Panc1 (cell line): ENCODE measurements around the gene AIMP2. TPM values are rescaled to one million over a fixed set of nuclear protein-coding genes. Genes with fewer than 3 reads are reported as not detected.
"Not testable (repeated sequence)": the region's sequence is repeated elsewhere in the genome, so short reads cannot be mapped to it uniquely, and the experiment has no call there.

ENCODE experiments used
- ATAC-seq: fragments of 200-7000 bp; cut with Tn5 transposase; 2 replicates; pipeline ENCODE4 v1.9.1; 2020; ENCODE audit warnings: mild to moderate bottlenecking, moderate library complexity
- Bru-seq: library from RNA; stranded (reverse); fragments of 400-500 nt; gene quantifications from one replicate; lab custom pipeline; 2021; lab: Mats Ljungman, UMichigan
- BruChase-seq, 2 experiments: library from RNA; stranded (reverse); fragments of 400-500 nt; gene quantifications; one replicate each; lab custom pipeline; 2021; lab: Mats Ljungman, UMichigan
- BruUV-seq: library from RNA; stranded (reverse); fragments of 400-500 nt; replicated peaks from 2 replicates; lab custom pipeline; 2021; lab: Mats Ljungman, UMichigan
- CTCF ChIA-PET: fragments of 300-600 bp; sonication (Branson Sonifier 250); formaldehyde crosslinking; loops from one replicate; lab custom pipeline; 2022; ENCODE audit warnings: antibody characterized with exemption; lab: Charles Lee
- POLR2A ChIA-PET: fragments of 300-600 bp; sonication (Branson Sonifier 250); formaldehyde crosslinking; loops from one replicate; lab custom pipeline; 2022; ENCODE audit warnings: antibody characterized with exemption; lab: Charles Lee
- DNase-seq: peaks from one replicate; pipeline ENCODE4 v3.0.0-alpha.2; 2010; ENCODE audit warnings: low read depth, low spot score
- H3K27ac ChIP-seq: 2 replicates; pipeline ENCODE4 v1.5.1; 2011; ENCODE audit warnings: mild to moderate bottlenecking, low read length, inconsistent platforms
- H3K27me3 ChIP-seq: fragments of 200-500 bp; sonication (Bioruptor generic); 2 replicates; pipeline ENCODE4 v1.6.0; 2014; ENCODE audit warnings: low read length, inconsistent platforms; ENCODE audit not compliant: control insufficient read depth, insufficient read depth
- H3K36me3 ChIP-seq: fragments of 200-500 bp; sonication (Bioruptor generic); 2 replicates; pipeline ENCODE4 v1.5.1; 2014; ENCODE audit warnings: inconsistent platforms, mild to moderate bottlenecking, low read length, moderate library complexity; ENCODE audit not compliant: control insufficient read depth, insufficient read depth
- H3K4me1 ChIP-seq: 2 replicates; pipeline ENCODE4 v1.5.1; 2011; ENCODE audit warnings: inconsistent platforms, mild to moderate bottlenecking, low read length, moderate library complexity; ENCODE audit not compliant: control insufficient read depth, insufficient read depth
- H3K4me3 ChIP-seq, 2 experiments: 2 replicates each; pipeline ENCODE4 v1.5.1; 2011 to 2012; ENCODE audit warnings: low read depth in 2 of 2, low read length in 2 of 2, mild to moderate bottlenecking in 2 of 2, inconsistent platforms in 1 of 2, moderate library complexity in 1 of 2
- H3K9me3 ChIP-seq: fragments of 200-500 bp; sonication (Bioruptor generic); 2 replicates; pipeline ENCODE4 v1.5.1; 2014; ENCODE audit warnings: low read depth, mild to moderate bottlenecking, inconsistent platforms, low read length, moderate library complexity; ENCODE audit not compliant: control insufficient read depth, insufficient read depth
- CTCF ChIP-seq: fragments of 450-650 bp; IDR thresholded peaks from 2 replicates; pipeline ENCODE4 v1.5.1; 2017; ENCODE audit warnings: mild to moderate bottlenecking
- POLR2AphosphoS5 ChIP-seq: IDR thresholded peaks from 2 replicates; pipeline ENCODE4 v1.6.1; 2012; ENCODE audit warnings: mild to moderate bottlenecking, low read depth, low read length, moderate library complexity
- SIN3A ChIP-seq: IDR thresholded peaks from 2 replicates; pipeline ENCODE4 v1.6.1; 2012; ENCODE audit warnings: low read depth, mild to moderate bottlenecking, low read length, moderate library complexity, borderline replicate concordance; ENCODE audit not compliant: insufficient read depth
- TCF7L2 ChIP-seq: IDR thresholded peaks from 2 replicates; pipeline ENCODE4 v1.6.1; 2011; ENCODE audit warnings: mild to moderate bottlenecking, low read depth, low read length, inconsistent platforms
- in situ Hi-C: cut with HindIII; loops from 2 replicates; pipeline ENCODE4 v1.10.0; 2016; ENCODE audit warnings: low sequenced_read_pairs, low pct_unique_long_range_greater_than_20kb
- intact Hi-C: fragments of 100-400 bp; cut with micrococcal nuclease; formaldehyde crosslinking; loops from one replicate; pipeline ENCODE4 v1.10.0; 2022; ENCODE audit not compliant: unreplicated experiment
- long read RNA-seq: library from polyadenylated mRNA; unstranded; transcript quantifications from one replicate; pipeline ENCODE4 v2.0.0, GENCODE V29; 2021; ENCODE audit not compliant: unreplicated experiment
- polyA plus RNA-seq: library from polyadenylated mRNA; unstranded; fragments of >200 nt; gene quantifications from one replicate; pipeline ENCODE4 v1.2.1, GENCODE V29; 2012; ENCODE audit warnings: missing spikeins; ENCODE audit not compliant: insufficient read length
- total RNA-seq: library from RNA; stranded (reverse); gene quantifications from one replicate; pipeline ENCODE4 v1.2.1, GENCODE V29; 2021; ENCODE audit not compliant: unreplicated experiment
- TF ChIP-seq, protein P1 (sequence below), 2 experiments: IDR thresholded peaks; 2 replicates each; pipeline ENCODE4 v1.6.1; 2011 to 2012; ENCODE audit warnings: low read depth in 2 of 2, control low read depth in 1 of 2, low read length in 1 of 2, mild to moderate bottlenecking in 1 of 2, moderate library complexity in 1 of 2; ENCODE audit not compliant: insufficient read depth in 1 of 2

Gene AIMP2
- 126 TPM for total RNA-seq
- polyA plus RNA-seq = 87.7 TPM
- percentile 92 among the genes with signal in this experiment for Bru-seq, nascent RNA
- BruChase-seq, experiment 1, labeled RNA remaining after a 2-hour chase = percentile 84 among the genes with signal in this experiment
- BruChase-seq, experiment 2, labeled RNA remaining after a 6-hour chase = percentile 91 among the genes with signal in this experiment
- long read RNA-seq, transcript AIMP2-201 (4 exons, 1,225 nt) = major isoform, 125 of 160 reads
- long read RNA-seq, partial matches to known transcripts = 10 of 160 reads
- long read RNA-seq, other reads (novel, unspliced or antisense) = 23 of 160 reads

DNA sequence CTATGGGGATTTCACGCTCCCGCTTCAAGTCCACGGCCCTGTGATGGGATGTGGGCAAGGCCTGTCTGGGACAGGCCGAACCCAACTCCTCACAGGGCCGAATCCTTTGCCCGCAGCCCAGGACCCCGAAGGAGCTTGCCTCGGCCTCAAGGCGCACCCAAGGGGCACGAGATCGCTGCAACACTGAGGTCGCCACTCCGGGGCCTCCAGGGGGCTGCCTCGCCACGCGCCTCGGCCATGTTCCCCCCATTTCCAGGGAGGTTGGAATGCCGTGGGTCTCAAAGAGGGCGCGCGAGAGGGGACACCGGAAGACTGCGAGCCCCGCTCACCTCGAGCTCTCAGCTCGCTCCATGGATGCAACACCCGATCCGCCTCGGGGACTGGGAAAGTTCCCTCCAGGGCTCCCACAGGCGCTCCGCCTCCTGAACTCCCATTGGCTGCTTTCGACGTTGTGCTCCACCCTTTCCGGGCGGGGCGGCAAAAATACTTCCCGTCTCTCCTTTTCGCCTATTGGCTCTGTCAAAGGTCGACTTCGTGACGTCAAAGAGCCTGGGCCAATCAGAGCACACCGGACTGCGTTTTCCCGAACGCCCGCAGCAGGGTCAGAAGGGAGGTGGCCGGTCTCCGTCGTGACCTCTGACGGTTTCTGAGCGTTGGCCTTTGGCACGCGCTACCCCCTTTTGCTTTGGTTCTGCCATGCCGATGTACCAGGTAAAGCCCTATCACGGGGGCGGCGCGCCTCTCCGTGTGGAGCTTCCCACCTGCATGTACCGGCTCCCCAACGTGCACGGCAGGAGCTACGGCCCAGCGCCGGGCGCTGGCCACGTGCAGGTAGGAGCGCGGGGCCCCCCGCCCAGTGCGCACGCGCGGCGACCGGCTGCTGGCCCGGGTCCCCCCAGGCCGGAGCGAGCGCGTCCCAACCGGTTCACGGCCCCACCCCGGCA is at the start of gene AIMP2, which contains the start of gene PMS2:
TSS of gene AIMP2 (plus strand) at position 605 of the 944 bp plus-strand sequence. CDS start at position 697, 92 bp downstream.
TSS of gene PMS2 (minus strand) at position 382 of the 944 bp plus-strand sequence. CDS start at position 352, 30 bp downstream.
- Histone ChIP-seq H3K36me3 (peaks cover 8% of the 10 kb centered on the region; the same call in 1 of the 2 replicates), H3K27me3 (no peaks in the 10 kb centered on the region), H3K9me3 (no peaks in the 10 kb centered on the region), H3K4me3 (peak within 1 kb of the TSS; percentile 74 to 87), H3K27ac (peak within 1 kb of the TSS; percentile 87), H3K4me1 (peaks cover 24% of the 10 kb centered on the region; the same call in 1 of the 2 replicates)
- POLR2A ChIA-PET = interaction anchor here (0.6 kb wide), 2 partner anchors 12 to 32 kb away, joined by 5 to 10 read pairs; no protein-coding TSS in a partner anchor
- CTCF ChIA-PET = interaction anchor here (0.6 kb wide), 4 partner anchors 147 to 819 kb away, joined by 4 to 9 read pairs (median 6); no protein-coding TSS in a partner anchor
- peak; percentile 98 for ATAC-seq
- peak; percentile 99 for DNase-seq
- intact Hi-C loops (no loop called here), in situ Hi-C loops (no loop called here)
- BruUV-seq = TSS peak; percentile 88
- TF ChIP-seq CTCF (no peak), POLR2AphosphoS5 (peak; percentile 88), SIN3A (peak; percentile 61; the same call in 1 of the 2 replicates), TCF7L2 (0 out of 2 replicates have a peak, but pooled peaks have one; percentile 28)
- TF ChIP-seq, protein P1, sequence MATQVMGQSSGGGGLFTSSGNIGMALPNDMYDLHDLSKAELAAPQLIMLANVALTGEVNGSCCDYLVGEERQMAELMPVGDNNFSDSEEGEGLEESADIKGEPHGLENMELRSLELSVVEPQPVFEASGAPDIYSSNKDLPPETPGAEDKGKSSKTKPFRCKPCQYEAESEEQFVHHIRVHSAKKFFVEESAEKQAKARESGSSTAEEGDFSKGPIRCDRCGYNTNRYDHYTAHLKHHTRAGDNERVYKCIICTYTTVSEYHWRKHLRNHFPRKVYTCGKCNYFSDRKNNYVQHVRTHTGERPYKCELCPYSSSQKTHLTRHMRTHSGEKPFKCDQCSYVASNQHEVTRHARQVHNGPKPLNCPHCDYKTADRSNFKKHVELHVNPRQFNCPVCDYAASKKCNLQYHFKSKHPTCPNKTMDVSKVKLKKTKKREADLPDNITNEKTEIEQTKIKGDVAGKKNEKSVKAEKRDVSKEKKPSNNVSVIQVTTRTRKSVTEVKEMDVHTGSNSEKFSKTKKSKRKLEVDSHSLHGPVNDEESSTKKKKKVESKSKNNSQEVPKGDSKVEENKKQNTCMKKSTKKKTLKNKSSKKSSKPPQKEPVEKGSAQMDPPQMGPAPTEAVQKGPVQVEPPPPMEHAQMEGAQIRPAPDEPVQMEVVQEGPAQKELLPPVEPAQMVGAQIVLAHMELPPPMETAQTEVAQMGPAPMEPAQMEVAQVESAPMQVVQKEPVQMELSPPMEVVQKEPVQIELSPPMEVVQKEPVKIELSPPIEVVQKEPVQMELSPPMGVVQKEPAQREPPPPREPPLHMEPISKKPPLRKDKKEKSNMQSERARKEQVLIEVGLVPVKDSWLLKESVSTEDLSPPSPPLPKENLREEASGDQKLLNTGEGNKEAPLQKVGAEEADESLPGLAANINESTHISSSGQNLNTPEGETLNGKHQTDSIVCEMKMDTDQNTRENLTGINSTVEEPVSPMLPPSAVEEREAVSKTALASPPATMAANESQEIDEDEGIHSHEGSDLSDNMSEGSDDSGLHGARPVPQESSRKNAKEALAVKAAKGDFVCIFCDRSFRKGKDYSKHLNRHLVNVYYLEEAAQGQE (IDR thresholded peaks at IDR 0.05; ENCODE audit: insufficient read depth in 1 of 2, low read depth in 2 of 2, low read length in 1 of 2) = peak in 1 of 2 experiments; percentile 56; a peak in 1 of 4 replicates

DNA sequence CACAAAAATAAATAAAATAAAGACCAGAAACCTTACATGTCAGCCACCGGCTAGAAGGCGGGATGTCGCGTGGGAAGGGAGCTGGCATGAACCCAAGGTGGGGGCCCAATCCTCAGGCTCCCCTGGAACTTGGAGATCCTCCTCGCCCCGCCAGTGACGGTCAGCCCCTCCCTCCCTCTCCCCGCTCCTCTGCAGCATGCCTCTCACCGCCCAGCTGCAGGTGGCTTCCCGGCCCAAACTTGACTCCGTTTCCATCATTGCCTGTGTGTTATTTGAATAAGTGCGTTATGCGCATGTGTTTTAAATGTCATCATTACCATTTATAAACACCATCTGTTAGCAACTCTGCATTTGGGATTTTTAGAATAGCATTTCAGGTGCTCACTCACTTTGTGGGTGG is 45.9 kb upstream of the AIMP2 start:
- POLR2A ChIA-PET, H3K27ac ChIP-seq, ATAC-seq, H3K36me3 ChIP-seq, intact Hi-C loops, in situ Hi-C loops, BruUV-seq, H3K27me3 ChIP-seq, H3K4me1 ChIP-seq, H3K9me3 ChIP-seq, CTCF ChIA-PET, DNase-seq, H3K4me3 ChIP-seq: not testable (repeated sequence)

DNA sequence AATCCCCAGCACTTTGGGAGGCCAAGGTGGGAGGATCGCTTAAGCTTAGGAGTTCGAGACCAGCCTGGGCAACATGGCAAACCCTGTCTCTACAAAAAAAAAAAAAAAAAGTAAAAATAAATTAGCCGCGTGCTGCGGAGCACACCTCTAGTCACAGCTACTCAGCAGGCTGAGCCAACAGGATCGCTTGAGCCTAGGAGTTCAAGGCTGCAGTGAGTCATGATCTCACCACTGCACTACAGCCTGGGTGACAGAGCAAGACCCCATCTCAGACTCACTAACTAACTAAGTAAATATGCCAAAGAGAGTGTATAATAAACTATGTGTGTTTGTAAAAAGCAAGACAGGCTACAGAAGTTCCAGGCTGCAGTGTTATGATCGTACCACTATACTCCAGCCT is 45.3 kb upstream of the AIMP2 start:
- ATAC-seq, in situ Hi-C loops, POLR2A ChIA-PET: not testable (repeated sequence)

DNA sequence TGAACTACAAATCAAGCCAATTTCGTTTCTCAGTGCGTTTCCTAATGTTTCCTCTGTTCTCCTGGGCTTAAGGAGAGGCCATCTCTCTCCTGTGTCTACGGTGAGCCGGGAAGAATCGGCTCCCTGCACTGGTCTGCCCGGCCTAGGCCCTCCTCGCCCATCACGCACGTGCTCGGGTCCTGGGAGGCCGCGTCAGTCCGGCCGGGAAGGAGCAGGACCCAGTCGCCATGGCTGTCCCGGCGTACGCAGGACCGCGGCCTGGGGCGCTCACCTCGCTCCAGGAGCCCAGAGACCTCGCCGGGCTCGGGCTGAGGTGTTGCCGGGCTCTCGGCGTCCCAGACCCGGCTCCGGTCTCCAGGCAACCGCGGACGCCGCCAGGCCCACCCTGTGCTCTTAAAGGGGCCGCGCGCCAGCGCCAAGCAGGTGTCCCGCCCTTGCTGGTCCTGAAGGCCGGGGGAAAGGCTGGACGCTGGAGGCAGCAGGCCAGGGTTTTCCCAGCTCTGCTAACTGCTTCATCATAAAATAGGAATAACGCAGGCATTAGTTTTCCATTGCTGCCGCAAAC is 38.6 kb upstream of the AIMP2 start, which contains the start of gene RSPH10B:
TSS of gene RSPH10B (minus strand) at position 343 of the 565 bp plus-strand sequence. CDS start 3,573 bp downstream, outside the sequence.
- H3K27ac ChIP-seq, H3K36me3 ChIP-seq, BruUV-seq, intact Hi-C loops, H3K27me3 ChIP-seq, H3K4me3 ChIP-seq, H3K9me3 ChIP-seq, H3K4me1 ChIP-seq, in situ Hi-C loops, POLR2A ChIA-PET, CTCF ChIA-PET, DNase-seq: not testable (repeated sequence)
- peak; percentile 79 for ATAC-seq

More for the DNA sequence above, 45.3 kb upstream of the AIMP2 start:
- H3K27me3 ChIP-seq, H3K27ac ChIP-seq, H3K4me1 ChIP-seq, BruUV-seq, DNase-seq, H3K4me3 ChIP-seq, H3K9me3 ChIP-seq, H3K36me3 ChIP-seq, intact Hi-C loops, CTCF ChIA-PET: not testable (repeated sequence)
